Neural progenitor cell (in vitro differentiated cells): Measurements from ENCODE around the gene FGFR3.

Source experiments
- EZH2 ChIP-seq: fragments of 200-600 bp; sonication (generic); IDR thresholded peaks from 2 replicates; pipeline ENCODE4 v1.6.1; 2017; ENCODE audit warnings: antibody characterized with exemption, mild to moderate bottlenecking, moderate library complexity
- EZH2phosphoT487 ChIP-seq: fragments of 200-600 bp; sonication (generic); IDR thresholded peaks from 2 replicates; pipeline ENCODE4 v1.6.1; 2017; ENCODE audit warnings: antibody characterized with exemption
- TF ChIP-seq, protein P1 (sequence below): fragments of 200-600 bp; sonication (generic); IDR thresholded peaks from 2 replicates; pipeline ENCODE4 v1.5.1; 2017; ENCODE audit warnings: antibody characterized with exemption, mild to moderate bottlenecking

DNA sequence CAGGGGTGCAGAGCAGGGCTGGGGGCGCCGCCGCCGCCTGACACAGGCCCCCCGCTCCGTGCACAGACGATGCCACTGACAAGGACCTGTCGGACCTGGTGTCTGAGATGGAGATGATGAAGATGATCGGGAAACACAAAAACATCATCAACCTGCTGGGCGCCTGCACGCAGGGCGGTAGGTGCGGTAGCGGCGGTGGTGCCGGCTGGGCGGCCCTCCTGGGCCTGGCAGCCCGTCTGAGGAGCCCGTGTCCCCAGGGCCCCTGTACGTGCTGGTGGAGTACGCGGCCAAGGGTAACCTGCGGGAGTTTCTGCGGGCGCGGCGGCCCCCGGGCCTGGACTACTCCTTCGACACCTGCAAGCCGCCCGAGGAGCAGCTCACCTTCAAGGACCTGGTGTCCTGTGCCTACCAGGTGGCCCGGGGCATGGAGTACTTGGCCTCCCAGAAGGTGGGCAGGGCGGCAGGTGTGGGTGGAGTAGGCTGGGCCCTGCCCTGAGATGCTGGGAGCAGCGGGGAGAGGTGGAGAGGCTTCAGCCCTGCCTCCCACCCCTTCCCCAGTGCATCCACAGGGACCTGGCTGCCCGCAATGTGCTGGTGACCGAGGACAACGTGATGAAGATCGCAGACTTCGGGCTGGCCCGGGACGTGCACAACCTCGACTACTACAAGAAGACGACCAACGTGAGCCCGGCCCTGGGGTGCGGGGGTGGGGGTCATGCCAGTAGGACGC is 12.6 kb downstream of the FGFR3 start:
- TF ChIP-seq, protein P1, sequence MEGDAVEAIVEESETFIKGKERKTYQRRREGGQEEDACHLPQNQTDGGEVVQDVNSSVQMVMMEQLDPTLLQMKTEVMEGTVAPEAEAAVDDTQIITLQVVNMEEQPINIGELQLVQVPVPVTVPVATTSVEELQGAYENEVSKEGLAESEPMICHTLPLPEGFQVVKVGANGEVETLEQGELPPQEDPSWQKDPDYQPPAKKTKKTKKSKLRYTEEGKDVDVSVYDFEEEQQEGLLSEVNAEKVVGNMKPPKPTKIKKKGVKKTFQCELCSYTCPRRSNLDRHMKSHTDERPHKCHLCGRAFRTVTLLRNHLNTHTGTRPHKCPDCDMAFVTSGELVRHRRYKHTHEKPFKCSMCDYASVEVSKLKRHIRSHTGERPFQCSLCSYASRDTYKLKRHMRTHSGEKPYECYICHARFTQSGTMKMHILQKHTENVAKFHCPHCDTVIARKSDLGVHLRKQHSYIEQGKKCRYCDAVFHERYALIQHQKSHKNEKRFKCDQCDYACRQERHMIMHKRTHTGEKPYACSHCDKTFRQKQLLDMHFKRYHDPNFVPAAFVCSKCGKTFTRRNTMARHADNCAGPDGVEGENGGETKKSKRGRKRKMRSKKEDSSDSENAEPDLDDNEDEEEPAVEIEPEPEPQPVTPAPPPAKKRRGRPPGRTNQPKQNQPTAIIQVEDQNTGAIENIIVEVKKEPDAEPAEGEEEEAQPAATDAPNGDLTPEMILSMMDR: no peak
- TF ChIP-seq EZH2: no peak
- no peak for TF ChIP-seq EZH2phosphoT487
